OCI-LY1 (cell line): ENCODE data around the gene MYD88.

ENCODE experiments used
- H2AFZ ChIP-seq: fragments of 200-600 bp; sonication (generic), shearing (Covaris generic); 2 replicates; pipeline ENCODE4 v1.6.0; 2014; ENCODE audit warnings: antibody characterized with exemption, mild to moderate bottlenecking, low read length
- H3F3A ChIP-seq: fragments of 200-600 bp; sonication (generic), shearing (Covaris generic); 2 replicates; pipeline ENCODE4 v1.6.0; 2014; ENCODE audit warnings: mild to moderate bottlenecking, antibody characterized with exemption, low read length, moderate library complexity; ENCODE audit not compliant: insufficient read depth
- H3K27ac ChIP-seq: fragments of 200-600 bp; sonication (generic); 2 replicates; pipeline ENCODE4 v1.5.1; 2014; ENCODE audit warnings: low read length, mixed run types, mild to moderate bottlenecking, low read depth; ENCODE audit not compliant: poor library complexity, severe bottlenecking
- H3K27me3 ChIP-seq: fragments of 200-600 bp; sonication (generic); 2 replicates; pipeline ENCODE4 v1.6.0; 2014; ENCODE audit warnings: antibody characterized with exemption, mild to moderate bottlenecking, low read length, moderate library complexity; ENCODE audit not compliant: insufficient read depth
- H3K36me3 ChIP-seq: fragments of 200-600 bp; sonication (generic); 2 replicates; pipeline ENCODE4 v1.6.1; 2014; ENCODE audit warnings: mild to moderate bottlenecking, antibody characterized with exemption, low read length, moderate library complexity, mixed read lengths; ENCODE audit not compliant: insufficient read depth
- H3K4me1 ChIP-seq: fragments of 200-600 bp; sonication (generic); 2 replicates; pipeline ENCODE4 v1.5.1; 2014; ENCODE audit warnings: mild to moderate bottlenecking, low read length, moderate library complexity; ENCODE audit not compliant: insufficient read depth, severe bottlenecking
- H3K4me2 ChIP-seq: fragments of 200-600 bp; sonication (generic), shearing (Covaris generic); 2 replicates; pipeline ENCODE4 v1.6.1; 2014; ENCODE audit warnings: low read length
- H3K4me3 ChIP-seq: fragments of 200-600 bp; sonication (generic); 2 replicates; pipeline ENCODE4 v1.5.1; 2014; ENCODE audit warnings: low read length, low read depth, mild to moderate bottlenecking, mixed read lengths; ENCODE audit not compliant: poor library complexity, severe bottlenecking
- H3K79me2 ChIP-seq: fragments of 200-600 bp; shearing (Covaris generic); 2 replicates; pipeline ENCODE4 v1.6.1; 2016; ENCODE audit warnings: mixed run types, low read length, mixed read lengths; ENCODE audit not compliant: insufficient read depth
- H3K9ac ChIP-seq: fragments of 200-600 bp; sonication (generic), shearing (Covaris generic); 2 replicates; pipeline ENCODE4 v1.6.1; 2014; ENCODE audit warnings: mild to moderate bottlenecking, low read length, mixed read lengths
- H3K9me2 ChIP-seq: fragments of 200-600 bp; sonication (generic), shearing (Covaris generic); 2 replicates; pipeline ENCODE4 v1.6.1; 2014; ENCODE audit warnings: low read depth, mild to moderate bottlenecking, low read length, mixed read lengths
- H3K9me3 ChIP-seq: fragments of 200-600 bp; shearing (Covaris generic); 2 replicates; pipeline ENCODE4 v1.6.1; 2014; ENCODE audit warnings: low read length, mixed read lengths
- H4K20me1 ChIP-seq: fragments of 200-600 bp; sonication (generic), shearing (Covaris generic); 2 replicates; pipeline ENCODE4 v1.6.0; 2016; ENCODE audit warnings: mild to moderate bottlenecking, low read length; ENCODE audit not compliant: insufficient read depth
- EZH2 ChIP-seq: fragments of 200-600 bp; sonication (generic), shearing (Covaris generic); IDR thresholded peaks from 2 replicates; pipeline ENCODE4 v1.8.0; 2017; ENCODE audit warnings: borderline replicate concordance, mixed run types, mild to moderate bottlenecking, antibody characterized with exemption, low read length, moderate library complexity, mixed read lengths
- TF ChIP-seq, protein P1 (sequence below): fragments of 200-600 bp; sonication (generic), shearing (Covaris generic); IDR thresholded peaks from 2 replicates; pipeline ENCODE4 v1.5.1; 2017; ENCODE audit warnings: mild to moderate bottlenecking, antibody characterized with exemption, low read length, moderate library complexity, mixed read lengths

The MYD88 gene

DNA sequence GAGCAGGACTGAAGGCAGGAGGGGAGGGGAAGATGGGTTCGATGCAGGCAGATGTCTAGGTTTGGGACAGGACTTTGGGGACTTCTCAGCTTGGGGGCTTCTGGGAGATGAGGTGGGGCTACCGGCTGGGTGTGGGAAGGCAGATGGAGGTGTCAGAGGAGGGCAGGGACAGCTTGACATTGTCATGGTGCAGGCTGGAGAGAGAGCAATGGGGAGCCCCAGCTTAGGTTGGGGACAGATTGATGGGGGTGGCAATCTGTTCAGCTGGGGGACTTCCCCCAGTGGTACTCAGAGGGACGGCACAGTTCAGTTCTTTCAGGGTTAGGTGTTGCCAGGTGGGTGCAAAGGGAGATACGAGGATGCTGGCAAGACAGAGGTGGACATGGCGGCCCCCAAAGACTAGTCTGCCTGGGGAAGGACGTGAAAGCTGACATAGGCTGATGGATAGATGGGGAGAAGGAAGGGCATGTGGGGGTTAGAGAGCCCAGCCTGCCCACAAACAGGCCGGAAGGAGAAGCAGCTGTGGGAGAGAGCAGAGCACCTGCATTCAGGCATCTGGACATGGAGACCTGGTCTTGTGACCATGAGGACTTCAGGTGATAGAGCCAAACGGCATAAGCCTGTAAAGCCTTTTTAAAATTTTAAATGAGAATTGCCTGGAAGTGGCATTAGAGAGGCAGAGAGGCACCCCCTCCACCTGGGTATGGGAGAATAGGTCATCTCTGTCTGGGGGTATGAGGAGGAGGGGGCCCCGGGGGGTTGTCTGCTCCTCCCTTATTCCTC lies 22.6 kb upstream of the MYD88 start:
- Histone ChIP-seq H3K9ac (no peak overlapping the region), H3K4me2 (no peak overlapping the region), H3K4me1 (no peaks in the 10 kb centered on the region), H3K9me3 (no peaks in the 10 kb centered on the region), H4K20me1 (no peaks in the 10 kb centered on the region), H3K4me3 (no peak overlapping the region), H3K27me3 (no peaks in the 10 kb centered on the region), H3F3A (no peaks in the 10 kb centered on the region), H3K36me3 (no peaks in the 10 kb centered on the region), H3K79me2 (no peaks in the 10 kb centered on the region), H3K9me2 (no peaks in the 10 kb centered on the region), H3K27ac (no peak overlapping the region), H2AFZ (no peak overlapping the region)
- no peak for TF ChIP-seq EZH2
- TF ChIP-seq, protein P1, sequence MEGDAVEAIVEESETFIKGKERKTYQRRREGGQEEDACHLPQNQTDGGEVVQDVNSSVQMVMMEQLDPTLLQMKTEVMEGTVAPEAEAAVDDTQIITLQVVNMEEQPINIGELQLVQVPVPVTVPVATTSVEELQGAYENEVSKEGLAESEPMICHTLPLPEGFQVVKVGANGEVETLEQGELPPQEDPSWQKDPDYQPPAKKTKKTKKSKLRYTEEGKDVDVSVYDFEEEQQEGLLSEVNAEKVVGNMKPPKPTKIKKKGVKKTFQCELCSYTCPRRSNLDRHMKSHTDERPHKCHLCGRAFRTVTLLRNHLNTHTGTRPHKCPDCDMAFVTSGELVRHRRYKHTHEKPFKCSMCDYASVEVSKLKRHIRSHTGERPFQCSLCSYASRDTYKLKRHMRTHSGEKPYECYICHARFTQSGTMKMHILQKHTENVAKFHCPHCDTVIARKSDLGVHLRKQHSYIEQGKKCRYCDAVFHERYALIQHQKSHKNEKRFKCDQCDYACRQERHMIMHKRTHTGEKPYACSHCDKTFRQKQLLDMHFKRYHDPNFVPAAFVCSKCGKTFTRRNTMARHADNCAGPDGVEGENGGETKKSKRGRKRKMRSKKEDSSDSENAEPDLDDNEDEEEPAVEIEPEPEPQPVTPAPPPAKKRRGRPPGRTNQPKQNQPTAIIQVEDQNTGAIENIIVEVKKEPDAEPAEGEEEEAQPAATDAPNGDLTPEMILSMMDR: no peak

DNA sequence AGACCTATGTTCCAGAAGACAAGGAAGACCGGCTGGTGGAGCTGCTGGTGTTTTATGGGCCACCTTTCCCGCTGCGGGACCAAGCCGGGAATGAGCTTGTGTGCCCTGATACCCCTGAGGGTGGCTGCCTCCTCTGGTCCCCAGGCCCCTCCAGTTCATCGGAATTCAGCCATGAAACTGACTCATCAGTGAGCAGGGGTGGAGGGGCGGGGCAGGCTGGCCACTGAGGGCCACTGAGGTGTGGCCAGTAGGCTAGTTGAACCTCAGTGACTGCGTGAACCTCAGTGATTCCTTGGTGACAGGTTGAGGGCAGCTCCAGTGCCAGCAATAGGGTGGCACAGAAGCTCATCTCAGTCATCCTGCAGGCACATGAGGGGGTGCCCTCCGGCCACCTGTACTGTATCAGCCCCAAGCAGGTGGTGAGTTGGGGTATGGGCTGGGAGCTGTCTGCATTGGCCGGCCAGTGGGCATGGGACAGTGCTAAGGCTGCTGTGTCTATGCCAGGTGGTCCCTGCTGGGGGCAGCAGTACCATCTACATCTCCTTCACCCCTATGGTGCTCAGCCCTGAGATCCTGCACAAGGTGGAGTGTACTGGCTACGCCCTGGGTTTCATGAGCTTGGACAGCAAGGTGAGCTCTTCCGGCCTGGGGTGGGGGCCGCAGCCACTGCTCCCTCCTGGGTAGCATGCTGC lies 21.8 kb upstream of the MYD88 start:
- H3K79me2 ChIP-seq: no peaks in the 10 kb centered on the region
- TF ChIP-seq, protein P1: peak; percentile 15; the same call in 1 of the 2 replicates
- no peak for TF ChIP-seq EZH2
- H3K4me3 ChIP-seq: no peak overlapping the region
- no peaks in the 10 kb centered on the region for H3K4me1 ChIP-seq
- H3K4me2 ChIP-seq: no peak overlapping the region
- H3K27ac ChIP-seq: no peak overlapping the region
- H2AFZ ChIP-seq: no peak overlapping the region
- no peaks in the 10 kb centered on the region for H3K27me3 ChIP-seq
- H4K20me1 ChIP-seq: no peaks in the 10 kb centered on the region
- no peaks in the 10 kb centered on the region for H3K36me3 ChIP-seq
- no peak overlapping the region for H3K9ac ChIP-seq
- no peaks in the 10 kb centered on the region for H3F3A ChIP-seq
- no peaks in the 10 kb centered on the region for H3K9me2 ChIP-seq
- no peaks in the 10 kb centered on the region for H3K9me3 ChIP-seq

DNA sequence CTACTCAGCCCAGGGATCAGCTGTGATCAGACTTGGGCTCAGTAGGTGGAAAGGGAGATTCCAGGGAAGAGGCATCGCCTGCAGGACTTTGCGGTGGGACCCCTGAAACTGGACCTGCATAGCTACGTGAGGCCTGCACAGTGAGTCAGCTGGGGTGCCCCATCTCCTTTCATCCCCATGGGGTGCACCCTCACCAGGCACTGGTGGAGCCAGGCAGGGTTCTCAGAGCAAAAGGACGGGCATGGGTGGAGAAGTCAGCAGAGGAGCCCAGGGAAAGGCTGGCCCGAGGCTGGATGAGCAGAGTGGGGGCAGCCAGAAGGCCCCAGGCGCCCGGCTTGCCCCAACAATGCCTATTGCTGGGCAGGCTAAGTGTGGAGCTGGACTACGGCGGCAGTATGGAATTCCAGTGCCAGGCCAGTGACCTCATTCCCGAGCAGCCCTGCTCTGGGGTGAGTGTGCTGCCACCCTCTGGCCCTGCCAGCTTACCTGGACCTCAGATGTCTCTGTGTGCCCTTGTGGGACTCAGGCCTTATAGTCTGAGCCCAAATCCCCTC lies 21.2 kb upstream of the MYD88 start:
- Histone ChIP-seq H4K20me1 (no peaks in the 10 kb centered on the region), H2AFZ (no peak overlapping the region), H3K4me1 (no peaks in the 10 kb centered on the region), H3K4me2 (no peak overlapping the region), H3K27me3 (no peaks in the 10 kb centered on the region), H3K4me3 (no peak overlapping the region), H3K9me3 (no peaks in the 10 kb centered on the region), H3K27ac (no peak overlapping the region), H3F3A (no peaks in the 10 kb centered on the region), H3K9ac (no peak overlapping the region), H3K79me2 (no peaks in the 10 kb centered on the region), H3K9me2 (no peaks in the 10 kb centered on the region), H3K36me3 (peaks cover 5% of the 10 kb centered on the region; the same call in 1 of the 2 replicates)
- TF ChIP-seq, protein P1: no peak
- TF ChIP-seq EZH2: no peak
